ENCODE measurements around the gene BAK1. TPM values are rescaled to one million over a fixed set of nuclear protein-coding genes. Genes with fewer than 3 reads are reported as not detected.

Gene BAK1
- total and polyA plus RNA-seq, 2 of the 4 experiments (the other 2 are of a cell fraction), result 12.0 to 19.0 TPM

DNA sequence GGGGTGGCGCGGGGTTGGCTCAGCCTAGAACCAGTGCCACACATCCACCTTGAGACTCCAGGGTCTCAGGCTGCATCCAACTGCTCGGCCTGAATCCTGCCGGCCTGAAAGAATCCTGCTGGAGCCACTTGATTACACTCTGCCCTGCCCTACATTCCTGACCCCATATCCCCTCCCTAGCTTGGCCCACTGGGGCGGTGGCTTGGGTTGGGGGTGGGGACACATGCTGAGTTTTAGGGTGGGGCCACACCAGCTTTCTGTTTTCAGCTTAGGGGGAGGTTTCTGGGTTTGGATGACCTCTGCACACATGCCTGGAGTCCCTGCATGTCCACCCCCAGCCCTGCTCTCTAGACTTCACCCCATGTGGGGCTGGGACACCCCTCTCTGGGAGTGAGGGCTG lies 47.8 kb upstream of the BAK1 start:
- dilution Hi-C loops (cut with HindIII; ENCODE audit: low sequenced_read_pairs, unreplicated experiment), result no loop called here
- intact Hi-C loops (cut with micrococcal nuclease), result no loop called here
- no peak overlapping the region for H3K4me2 ChIP-seq (ENCODE audit: low read depth, low read length)
- WGBS, 2 experiments (ENCODE audit: extremely low coverage in 2 of 2, insufficient read length in 1 of 2), result no CpG with 5 or more reads among the region's 5 CpGs
- no TSS peak for BruUV-seq (replicated peaks)
- no peak overlapping the region for H2AK5ac ChIP-seq (ENCODE audit: low read depth, low read length)
- ChIA-PET POLR2A (ENCODE audit: unreplicated experiment) (no interaction called here), CTCF (no interaction called here)
- peak overlapping the region; percentile 58 for H2AK9ac ChIP-seq (replicated peaks; ENCODE audit: low read depth, low read length, poor library complexity)
- no peak overlapping the region for H3K23ac ChIP-seq (ENCODE audit: low read depth, low read length)
- H3K79me1 ChIP-seq (ENCODE audit: low read depth in 1 of 2, low read length in 2 of 2), result peaks cover 0 to 12% of the 10 kb centered on the region in 2 experiments; a peak in 1 of 4 replicates
- H4K8ac ChIP-seq (ENCODE audit: low read depth in 2 of 2, low read length in 2 of 2), result no peak overlapping the region
- H4K91ac ChIP-seq (ENCODE audit: insufficient read depth, low read depth, low read length), result no peak overlapping the region
- H3K36me3 ChIP-seq (ENCODE audit: control insufficient read depth, insufficient read depth, low read length), result no peaks in the 10 kb centered on the region
- no peak overlapping the region for H3K4ac ChIP-seq (ENCODE audit: low read depth, low read length)
- in situ Hi-C loops (cut with MboI; ENCODE audit: low sequenced_read_pairs), result no loop called here
- H4K20me1 ChIP-seq (ENCODE audit: insufficient read depth, low read length), result no peaks in the 10 kb centered on the region
- no peak for DNase-seq
- H2BK20ac ChIP-seq (ENCODE audit: low read depth, low read length), result no peak overlapping the region
- no peak overlapping the region for H3K18ac ChIP-seq (ENCODE audit: low read depth, low read length)
- no peak overlapping the region for H3K14ac ChIP-seq (replicated peaks; ENCODE audit: low read depth, low read length)
- no peaks in the 10 kb centered on the region for H3K4me1 ChIP-seq (ENCODE audit: control insufficient read depth, insufficient read depth, low read length)
- H3K9me3 ChIP-seq (ENCODE audit: control insufficient read depth, insufficient read depth, low read length), result no peaks in the 10 kb centered on the region
- H4K5ac ChIP-seq (ENCODE audit: low read depth, low read length), result no peak overlapping the region
- H3K4me3 ChIP-seq (ENCODE audit: insufficient read depth, low read depth, low read length), result no peak overlapping the region
- no peak overlapping the region for H2BK5ac ChIP-seq (ENCODE audit: low read depth, low read length, poor library complexity, severe bottlenecking)
- peaks cover 10% of the 10 kb centered on the region for H3K9me1 ChIP-seq (ENCODE audit: insufficient read depth, low read length)
- no peaks in the 10 kb centered on the region for H3K27me3 ChIP-seq (ENCODE audit: control insufficient read depth, insufficient read depth, low read length)
- no peak; the same call in 1 of the 2 replicates for ATAC-seq (ENCODE audit: low read depth)
- TF ChIP-seq, protein P1, sequence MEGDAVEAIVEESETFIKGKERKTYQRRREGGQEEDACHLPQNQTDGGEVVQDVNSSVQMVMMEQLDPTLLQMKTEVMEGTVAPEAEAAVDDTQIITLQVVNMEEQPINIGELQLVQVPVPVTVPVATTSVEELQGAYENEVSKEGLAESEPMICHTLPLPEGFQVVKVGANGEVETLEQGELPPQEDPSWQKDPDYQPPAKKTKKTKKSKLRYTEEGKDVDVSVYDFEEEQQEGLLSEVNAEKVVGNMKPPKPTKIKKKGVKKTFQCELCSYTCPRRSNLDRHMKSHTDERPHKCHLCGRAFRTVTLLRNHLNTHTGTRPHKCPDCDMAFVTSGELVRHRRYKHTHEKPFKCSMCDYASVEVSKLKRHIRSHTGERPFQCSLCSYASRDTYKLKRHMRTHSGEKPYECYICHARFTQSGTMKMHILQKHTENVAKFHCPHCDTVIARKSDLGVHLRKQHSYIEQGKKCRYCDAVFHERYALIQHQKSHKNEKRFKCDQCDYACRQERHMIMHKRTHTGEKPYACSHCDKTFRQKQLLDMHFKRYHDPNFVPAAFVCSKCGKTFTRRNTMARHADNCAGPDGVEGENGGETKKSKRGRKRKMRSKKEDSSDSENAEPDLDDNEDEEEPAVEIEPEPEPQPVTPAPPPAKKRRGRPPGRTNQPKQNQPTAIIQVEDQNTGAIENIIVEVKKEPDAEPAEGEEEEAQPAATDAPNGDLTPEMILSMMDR (conservative IDR thresholded peaks at IDR 0.05; ENCODE audit: low read depth, low read length), result no peak
- TF ChIP-seq RFX5 (IDR thresholded peaks at IDR 0.05; ENCODE audit: low read depth, low read length) (no peak), CEBPB (IDR thresholded peaks at IDR 0.05; ENCODE audit: low read depth, low read length) (no peak), BHLHE40 (IDR thresholded peaks at IDR 0.05; ENCODE audit: low read depth, low read length) (no peak), MXI1 (IDR thresholded peaks at IDR 0.05; ENCODE audit: borderline replicate concordance, low read depth, low read length) (no peak), FOS (IDR thresholded peaks at IDR 0.05; ENCODE audit: low read depth, low read length) (no peak), POLR2A (IDR thresholded peaks at IDR 0.05; ENCODE audit: low read depth, low read length) (no peak), RAD21 (IDR thresholded peaks at IDR 0.05; ENCODE audit: low read length) (no peak), MAFK (IDR thresholded peaks at IDR 0.05; ENCODE audit: low read depth, low read length) (no peak), CHD1 (IDR thresholded peaks at IDR 0.05; ENCODE audit: low read depth, low read length) (no peak), MAZ (IDR thresholded peaks at IDR 0.05; ENCODE audit: borderline replicate concordance, low read depth, low read length) (no peak), SMC3 (IDR thresholded peaks at IDR 0.05; ENCODE audit: low read depth, low read length) (no peak), NFE2L2 (IDR thresholded peaks at IDR 0.05; ENCODE audit: low read depth, low read length) (no peak)
- TF ChIP-seq, protein P2, sequence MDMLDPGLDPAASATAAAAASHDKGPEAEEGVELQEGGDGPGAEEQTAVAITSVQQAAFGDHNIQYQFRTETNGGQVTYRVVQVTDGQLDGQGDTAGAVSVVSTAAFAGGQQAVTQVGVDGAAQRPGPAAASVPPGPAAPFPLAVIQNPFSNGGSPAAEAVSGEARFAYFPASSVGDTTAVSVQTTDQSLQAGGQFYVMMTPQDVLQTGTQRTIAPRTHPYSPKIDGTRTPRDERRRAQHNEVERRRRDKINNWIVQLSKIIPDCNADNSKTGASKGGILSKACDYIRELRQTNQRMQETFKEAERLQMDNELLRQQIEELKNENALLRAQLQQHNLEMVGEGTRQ (IDR thresholded peaks at IDR 0.05; ENCODE audit: low read depth, low read length), result no peak
- TF ChIP-seq, protein P3, sequence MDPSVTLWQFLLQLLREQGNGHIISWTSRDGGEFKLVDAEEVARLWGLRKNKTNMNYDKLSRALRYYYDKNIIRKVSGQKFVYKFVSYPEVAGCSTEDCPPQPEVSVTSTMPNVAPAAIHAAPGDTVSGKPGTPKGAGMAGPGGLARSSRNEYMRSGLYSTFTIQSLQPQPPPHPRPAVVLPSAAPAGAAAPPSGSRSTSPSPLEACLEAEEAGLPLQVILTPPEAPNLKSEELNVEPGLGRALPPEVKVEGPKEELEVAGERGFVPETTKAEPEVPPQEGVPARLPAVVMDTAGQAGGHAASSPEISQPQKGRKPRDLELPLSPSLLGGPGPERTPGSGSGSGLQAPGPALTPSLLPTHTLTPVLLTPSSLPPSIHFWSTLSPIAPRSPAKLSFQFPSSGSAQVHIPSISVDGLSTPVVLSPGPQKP (IDR thresholded peaks at IDR 0.05; ENCODE audit: borderline replicate concordance, low read depth, low read length), result no peak
- H3K9ac ChIP-seq (ENCODE audit: low read depth, low read length), result no peak overlapping the region
- H2BK15ac ChIP-seq (ENCODE audit: low read depth, low read length), result no peak overlapping the region
- no peak overlapping the region for H2AFZ ChIP-seq (replicated peaks; ENCODE audit: low read length, poor library complexity)
- no peak overlapping the region for H3K27ac ChIP-seq (ENCODE audit: insufficient read depth, low read length)
- H3K56ac ChIP-seq (ENCODE audit: extremely low read depth, insufficient read depth, low read length), result no peak overlapping the region
- H2BK120ac ChIP-seq (ENCODE audit: low read depth, low read length), result no peak overlapping the region
